AG09309 (cell line): ENCODE results near the gene PACS1.
A peak's percentile ranks its signal among the peaks of the same experiment; 100 is the strongest.

ENCODE experiments used
- DNase-seq: peaks from one replicate; pipeline ENCODE4 v3.0.0-alpha.2; 2010; ENCODE audit warnings: low read depth
- H3K4me3 ChIP-seq: 2 replicates; pipeline ENCODE4 v1.5.1; 2011; ENCODE audit warnings: mild to moderate bottlenecking, low read depth, low read length, moderate library complexity; ENCODE audit not compliant: control insufficient read depth
- TF ChIP-seq, protein P1 (sequence below): IDR thresholded peaks from 2 replicates; pipeline ENCODE4 v1.5.1; 2011; ENCODE audit warnings: mild to moderate bottlenecking, low read depth, low read length, inconsistent platforms; ENCODE audit not compliant: insufficient read depth, control insufficient read depth; ENCODE audit errors: missing control alignments

PACS1 gene

DNA sequence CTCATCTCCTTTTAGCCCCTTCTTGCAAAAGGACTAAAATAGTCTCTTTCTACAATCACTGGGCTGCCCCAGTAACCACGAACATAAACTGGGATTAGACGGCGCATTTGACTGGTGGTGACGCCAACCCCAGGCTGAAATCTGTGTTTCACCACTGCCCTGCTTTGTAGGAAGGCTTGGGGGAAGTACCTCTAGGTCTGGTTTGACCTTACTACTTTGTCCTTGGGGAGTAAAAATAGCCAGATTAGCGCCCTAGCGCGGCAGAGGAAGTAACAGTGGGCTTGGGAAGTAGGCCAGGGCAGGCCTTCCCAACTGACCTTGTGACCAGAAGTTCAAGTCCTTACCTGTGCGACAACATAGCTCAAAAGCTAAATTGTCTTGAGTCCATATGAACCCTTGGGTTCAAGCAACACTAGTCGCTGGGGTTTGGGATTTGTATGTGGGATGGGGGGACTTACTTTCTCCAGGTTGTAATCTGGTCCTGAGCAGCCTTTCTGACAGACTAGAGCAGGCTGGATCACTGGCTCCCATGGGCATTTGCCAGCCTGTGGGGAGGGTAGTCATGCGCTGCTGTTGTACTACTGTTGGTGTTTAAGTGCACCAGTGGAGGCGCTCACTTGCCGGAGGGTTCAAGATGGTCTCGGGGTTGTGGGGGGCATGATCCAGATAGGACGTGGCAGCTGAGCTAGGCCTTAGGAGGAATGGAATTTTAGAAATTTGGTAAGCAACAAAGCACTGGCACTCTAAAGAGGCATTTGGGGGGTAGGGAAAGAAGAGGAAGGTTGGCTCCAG, 953 bp upstream of the PACS1 start:
- H3K4me3 ChIP-seq, result peak overlapping the region; percentile 44
- TF ChIP-seq, protein P1, sequence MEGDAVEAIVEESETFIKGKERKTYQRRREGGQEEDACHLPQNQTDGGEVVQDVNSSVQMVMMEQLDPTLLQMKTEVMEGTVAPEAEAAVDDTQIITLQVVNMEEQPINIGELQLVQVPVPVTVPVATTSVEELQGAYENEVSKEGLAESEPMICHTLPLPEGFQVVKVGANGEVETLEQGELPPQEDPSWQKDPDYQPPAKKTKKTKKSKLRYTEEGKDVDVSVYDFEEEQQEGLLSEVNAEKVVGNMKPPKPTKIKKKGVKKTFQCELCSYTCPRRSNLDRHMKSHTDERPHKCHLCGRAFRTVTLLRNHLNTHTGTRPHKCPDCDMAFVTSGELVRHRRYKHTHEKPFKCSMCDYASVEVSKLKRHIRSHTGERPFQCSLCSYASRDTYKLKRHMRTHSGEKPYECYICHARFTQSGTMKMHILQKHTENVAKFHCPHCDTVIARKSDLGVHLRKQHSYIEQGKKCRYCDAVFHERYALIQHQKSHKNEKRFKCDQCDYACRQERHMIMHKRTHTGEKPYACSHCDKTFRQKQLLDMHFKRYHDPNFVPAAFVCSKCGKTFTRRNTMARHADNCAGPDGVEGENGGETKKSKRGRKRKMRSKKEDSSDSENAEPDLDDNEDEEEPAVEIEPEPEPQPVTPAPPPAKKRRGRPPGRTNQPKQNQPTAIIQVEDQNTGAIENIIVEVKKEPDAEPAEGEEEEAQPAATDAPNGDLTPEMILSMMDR, result peak; percentile 19
- DNase-seq, result peak; percentile 53

DNA sequence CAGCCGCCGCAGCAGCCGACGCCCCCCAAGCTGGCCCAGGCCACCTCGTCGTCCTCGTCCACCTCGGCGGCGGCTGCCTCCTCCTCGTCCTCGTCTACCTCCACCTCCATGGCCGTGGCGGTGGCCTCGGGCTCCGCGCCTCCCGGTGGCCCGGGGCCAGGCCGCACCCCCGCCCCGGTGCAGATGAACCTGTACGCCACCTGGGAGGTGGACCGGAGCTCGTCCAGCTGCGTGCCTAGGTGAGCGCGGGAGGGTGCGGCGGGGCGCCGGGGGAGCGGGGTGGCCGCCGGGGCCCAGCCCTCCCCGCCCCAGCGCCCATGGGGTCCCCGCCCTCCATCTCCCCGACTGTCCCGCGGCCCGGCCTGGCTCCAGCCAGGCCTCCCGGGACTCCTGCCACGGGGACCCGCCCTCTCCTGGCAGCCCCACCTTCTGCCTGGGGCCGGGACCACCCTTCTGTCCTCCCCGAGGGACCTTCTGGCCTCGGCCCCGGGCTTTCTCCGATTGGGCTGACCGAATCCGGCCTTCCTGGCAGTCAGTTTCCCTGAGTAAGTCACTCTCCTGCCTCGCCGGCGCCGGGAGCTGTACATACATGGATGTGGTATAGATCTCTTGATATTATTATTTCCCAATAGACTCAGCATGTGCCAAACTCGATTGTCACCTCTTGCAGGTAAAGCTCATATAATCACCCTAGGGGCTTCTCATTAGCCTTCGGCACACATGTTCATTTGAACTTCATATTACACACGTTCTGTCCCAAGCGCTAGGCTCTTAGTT, 720 bp downstream of the PACS1 start:
- H3K4me3 ChIP-seq, result peak overlapping the region; percentile 81
- TF ChIP-seq, protein P1, result no peak
- DNase-seq, result no peak

DNA sequence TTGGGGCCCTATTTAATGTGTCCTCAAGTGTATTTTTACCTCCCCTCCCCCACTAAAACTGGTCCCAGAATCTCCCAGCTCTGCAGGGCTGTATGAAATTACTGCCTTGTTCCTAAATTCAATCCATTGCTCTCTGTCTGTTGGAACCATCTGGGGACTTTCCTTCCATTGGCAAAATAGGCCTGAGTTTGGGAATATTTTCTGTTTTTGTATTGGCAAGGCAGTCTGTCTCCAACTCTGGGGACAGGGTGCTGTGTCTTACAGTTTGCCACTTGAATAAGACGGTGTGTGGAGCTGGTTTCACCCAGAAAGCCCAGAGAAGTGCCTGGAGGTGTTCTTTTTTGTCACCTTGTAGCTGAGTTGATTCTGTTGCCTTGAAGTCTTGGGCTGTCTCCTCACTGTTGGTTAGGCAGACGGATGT, 1.3 kb downstream of the PACS1 start:
- no peak for DNase-seq
- H3K4me3 ChIP-seq, result peak overlapping the region; percentile 81
- TF ChIP-seq, protein P1, result no peak

DNA sequence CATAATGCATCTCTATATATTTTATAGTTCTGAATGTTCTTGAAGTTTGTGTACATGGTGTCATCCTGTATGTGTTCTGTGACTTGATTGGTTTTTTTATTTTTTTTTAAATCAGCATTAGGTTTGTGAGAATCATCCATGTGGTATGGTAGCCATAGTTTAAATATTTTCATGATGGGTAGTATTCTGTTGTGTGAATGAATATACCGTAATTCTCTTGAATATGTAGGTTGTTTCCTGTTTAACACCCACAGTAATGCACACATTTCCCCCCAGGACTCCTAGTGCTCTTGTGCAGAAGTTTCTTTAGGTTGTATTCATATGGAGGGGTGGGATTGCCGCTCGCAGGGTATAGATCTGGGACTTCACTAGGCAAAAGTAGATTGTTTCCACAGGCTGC, 2.0 kb downstream of the PACS1 start:
- H3K4me3 ChIP-seq, result no peak overlapping the region
- TF ChIP-seq, protein P1, result no peak
- DNase-seq, result no peak

GRCh38 chr11:66072518-66072917, 2.4 kb downstream of the PACS1 start:
- TF ChIP-seq, protein P1, result no peak
- H3K4me3 ChIP-seq, result no peak overlapping the region
- no peak for DNase-seq

DNA sequence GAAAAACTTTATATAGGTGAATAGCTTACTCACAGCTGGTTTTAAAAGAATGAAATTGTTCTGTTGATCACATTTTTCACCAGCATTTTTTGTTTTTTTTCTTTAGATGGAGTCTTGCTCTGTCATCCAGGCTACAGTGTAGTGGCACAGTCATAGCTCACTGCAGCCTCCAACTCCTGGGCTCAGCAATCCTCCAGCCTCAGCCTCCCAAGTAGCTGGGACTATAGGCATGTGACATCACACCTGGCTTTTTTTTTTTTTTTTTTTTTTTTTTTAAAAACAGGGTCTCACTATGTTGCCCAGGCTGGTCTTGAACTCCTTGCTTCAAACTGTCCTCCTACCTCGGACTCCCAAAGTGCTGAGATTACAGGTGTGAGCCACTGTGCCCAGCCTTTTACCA, 3.6 kb downstream of the PACS1 start:
- H3K4me3 ChIP-seq, result no peak overlapping the region
- TF ChIP-seq, protein P1, result no peak
- DNase-seq, result no peak
